Brain microvascular endothelial cell (primary cell): ENCODE results near the gene MTUS2.
A peak's percentile ranks its signal among the peaks of the same experiment; 100 is the strongest.

Experiments
- DNase-seq: peaks from one replicate; pipeline ENCODE4 v3.0.0-alpha.2; 2020
- H3K27ac ChIP-seq: fragments of 250-450 bp; sonication (Bioruptor Pico); 2 replicates; pipeline ENCODE4 v1.5.1; 2020; ENCODE audit warnings: mild to moderate bottlenecking, moderate library complexity
- H3K27me3 ChIP-seq: fragments of 250-450 bp; sonication (Bioruptor Pico); replicated peaks from 2 replicates; pipeline ENCODE4 v1.5.1; 2020; ENCODE audit warnings: mild to moderate bottlenecking
- H3K36me3 ChIP-seq: fragments of 250-450 bp; sonication (Bioruptor Pico); replicated peaks from 2 replicates; pipeline ENCODE4 v1.5.1; 2020; ENCODE audit warnings: mild to moderate bottlenecking
- H3K4me3 ChIP-seq: 2 replicates; pipeline ENCODE4 v1.5.1; 2011; ENCODE audit warnings: low read depth, mild to moderate bottlenecking, control low read depth, low read length, moderate library complexity
- CTCF ChIP-seq: IDR thresholded peaks from 2 replicates; pipeline ENCODE4 v1.5.1; 2011; ENCODE audit warnings: low read depth, mild to moderate bottlenecking, moderate library complexity, low read length, control low read depth, inconsistent platforms; ENCODE audit errors: missing control alignments
- in situ Hi-C: cut with HindIII; loops from 2 replicates; pipeline ENCODE4 v1.10.0; 2017; ENCODE audit warnings: low sequenced_read_pairs, low pct_ligation_motif_present

Gene MTUS2

GRCh38 chr13:29519921-29520320 lies 699.8 kb downstream of the MTUS2 start:
- Histone ChIP-seq H3K36me3 (peaks cover 61% of the 10 kb centered on the region), H3K27ac (peak overlapping the region; percentile 93), H3K27me3 (no peaks in the 10 kb centered on the region), H3K4me3 (no peak overlapping the region)
- TF ChIP-seq CTCF: no peak
- DNase-seq: no peak
- in situ Hi-C loops: no loop called here

GRCh38 chr13:29520671-29521070 lies 700.5 kb downstream of the MTUS2 start:
- H3K27me3 ChIP-seq: no peaks in the 10 kb centered on the region
- no peak overlapping the region for H3K4me3 ChIP-seq
- in situ Hi-C loops: no loop called here
- peak; percentile 84 for DNase-seq
- peak overlapping the region; percentile 93 for H3K27ac ChIP-seq
- TF ChIP-seq CTCF: no peak
- H3K36me3 ChIP-seq: peaks cover 53% of the 10 kb centered on the region

GRCh38 chr13:29521336-29521735 lies 701.2 kb downstream of the MTUS2 start:
- DNase-seq: no peak
- Histone ChIP-seq H3K27me3 (no peaks in the 10 kb centered on the region), H3K4me3 (no peak overlapping the region), H3K36me3 (peaks cover 47% of the 10 kb centered on the region), H3K27ac (peak overlapping the region; percentile 93)
- in situ Hi-C loops: no loop called here
- TF ChIP-seq CTCF: no peak

- H3K27ac ChIP-seq: peak overlapping the region; percentile 93
- peak; percentile 99 for DNase-seq
These were observed 702.0 kb downstream of the MTUS2 start for GRCh38 chr13:29522044-29522685.

GRCh38 chr13:29523199-29523961 lies 703.2 kb downstream of the MTUS2 start:
- Histone ChIP-seq H3K27me3 (no peaks in the 10 kb centered on the region), H3K4me3 (no peak overlapping the region), H3K27ac (peak overlapping the region; percentile 93), H3K36me3 (peaks cover 47% of the 10 kb centered on the region)
- peak; percentile 95 for DNase-seq
- in situ Hi-C loops: no loop called here
- TF ChIP-seq CTCF: no peak

More at GRCh38 chr13:29522044-29522685, 702.0 kb downstream of the MTUS2 start:
- H3K27me3 ChIP-seq: no peaks in the 10 kb centered on the region
- in situ Hi-C loops: no loop called here
- TF ChIP-seq CTCF: peak; percentile 3
- H3K36me3 ChIP-seq: peaks cover 44% of the 10 kb centered on the region
- no peak overlapping the region for H3K4me3 ChIP-seq
